GM10248 (cell line): ENCODE results near the gene KIF15.
"Not testable (repeated sequence)": the region's sequence is repeated elsewhere in the genome, so short reads cannot be mapped to it uniquely, and the experiment has no call there.

Experiments used
- CTCF ChIA-PET: fragments of 300-600 bp; sonication (Branson Sonifier 250); formaldehyde crosslinking; extraction: SDS; loops from one replicate; lab custom pipeline; 2021; ENCODE audit warnings: antibody characterized with exemption; lab: Yijun Ruan, JAX
- POLR2A ChIA-PET: fragments of 350-650 bp; sonication (Branson Sonifier 250); formaldehyde crosslinking; extraction: SDS; loops from one replicate; lab custom pipeline; 2020; ENCODE audit warnings: antibody characterized with exemption; lab: Yijun Ruan, JAX
- DNase-seq: peaks from one replicate; pipeline ENCODE4 v3.0.0; 2012; ENCODE audit errors: extremely low spot score
- CTCF ChIP-seq: IDR thresholded peaks from 2 replicates; pipeline ENCODE4 v1.5.1; 2012; ENCODE audit warnings: mild to moderate bottlenecking, low read depth; ENCODE audit errors: extremely low read depth, missing control alignments, control extremely low read depth

Gene KIF15

GRCh38 chr3:44848634-44849033 is 87.0 kb downstream of the KIF15 start:
- TF ChIP-seq CTCF, result no peak

GRCh38 chr3:44856663-44857062 is 95.1 kb downstream of the KIF15 start:
- CTCF ChIA-PET, DNase-seq: not testable (repeated sequence)
- POLR2A ChIA-PET, result interaction anchor here (0.6 kb wide), 1 partner anchor 10 kb away, joined by 3 read pairs; no protein-coding TSS in a partner anchor

More at GRCh38 chr3:44848634-44849033, 87.0 kb downstream of the KIF15 start:
- ChIA-PET POLR2A (no interaction called here), CTCF (interaction anchor here (1.9 kb wide), 1 partner anchor 14 kb away, joined by 4 read pairs; no protein-coding TSS in a partner anchor)
- DNase-seq, result no peak

- POLR2A ChIA-PET, result no interaction called here
- no peak for DNase-seq
- CTCF ChIA-PET, result interaction anchor here (0.6 to 1.1 kb wide), 2 partner anchors 13 to 14 kb away, joined by 3 to 5 read pairs; no protein-coding TSS in a partner anchor
- TF ChIP-seq CTCF, result no peak
Observed at GRCh38 chr3:44860117-44860516, 98.5 kb downstream of the KIF15 start.

- peak; percentile 97 for DNase-seq
- TF ChIP-seq CTCF, result peak; percentile 18
- CTCF ChIA-PET, result no interaction called here
- POLR2A ChIA-PET, result no interaction called here
Observed at GRCh38 chr3:44861412-44862225, 100.0 kb downstream of the KIF15 start, which contains the start of gene TMEM42. Gene TMEM42, plus strand, starts transcription at chr3:44861912. Its CDS starts 13 bp downstream, at chr3:44861925.

GRCh38 chr3:44862226-44862637 is 100.6 kb downstream of the KIF15 start:
- CTCF ChIA-PET, result interaction anchor here (1.2 kb wide), 1 partner anchor 102 kb away, joined by 3 read pairs; no protein-coding TSS in a partner anchor
- no peak for DNase-seq
- no peak for TF ChIP-seq CTCF
- POLR2A ChIA-PET, result no interaction called here

GRCh38 chr3:44865272-44866035 is 103.9 kb downstream of the KIF15 start:
- ChIA-PET CTCF (interaction anchor here (0.8 kb wide), 1 partner anchor 16 kb away, joined by 4 read pairs; no protein-coding TSS in a partner anchor), POLR2A (no interaction called here)
- no peak for TF ChIP-seq CTCF
- DNase-seq, result no peak
